ENCODE measurements around the gene SCART1. TPM values are rescaled to one million over a fixed set of nuclear protein-coding genes. Genes with fewer than 3 reads are reported as not detected.

The SCART1 gene
- total RNA-seq, 1 donor from 2014 or later, result 4.8 TPM

DNA sequence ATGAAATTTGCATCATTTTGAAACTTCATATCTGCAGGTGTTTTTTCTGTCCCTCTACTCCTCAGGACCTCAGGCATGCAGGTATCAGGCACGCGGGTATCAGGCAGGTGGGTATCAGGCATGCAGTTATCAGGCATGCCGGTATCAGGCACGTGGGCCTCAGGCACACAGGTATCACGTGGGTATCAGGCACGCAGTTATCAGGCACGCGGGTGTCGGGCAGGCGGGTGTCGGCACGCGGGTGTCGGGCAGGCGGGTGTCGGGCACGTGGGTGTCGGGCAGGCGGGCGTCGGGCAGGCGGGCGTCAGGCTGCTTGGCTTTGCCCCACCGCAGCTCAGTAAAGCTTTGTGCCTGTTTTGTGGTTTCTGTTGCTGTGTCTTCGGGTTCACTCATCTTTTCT is 38.0 kb upstream of the SCART1 start:
- intact Hi-C loops (cut with DNase I), result no loop called here
- no peak for DNase-seq (ENCODE audit: low spot score in 2 of 2)
- Histone ChIP-seq H3K36me3 (peaks cover 32 to 72% of the 10 kb centered on the region in 2 donors), H3K27me3 (no peaks in the 10 kb centered on the region), H3K4me3 (no peak overlapping the region), H3K9me3 (peaks cover 10 to 24% of the 10 kb centered on the region in 2 donors), H3K4me1 (no peaks in the 10 kb centered on the region), H3K27ac (no peak overlapping the region)
- TF ChIP-seq, protein P1, sequence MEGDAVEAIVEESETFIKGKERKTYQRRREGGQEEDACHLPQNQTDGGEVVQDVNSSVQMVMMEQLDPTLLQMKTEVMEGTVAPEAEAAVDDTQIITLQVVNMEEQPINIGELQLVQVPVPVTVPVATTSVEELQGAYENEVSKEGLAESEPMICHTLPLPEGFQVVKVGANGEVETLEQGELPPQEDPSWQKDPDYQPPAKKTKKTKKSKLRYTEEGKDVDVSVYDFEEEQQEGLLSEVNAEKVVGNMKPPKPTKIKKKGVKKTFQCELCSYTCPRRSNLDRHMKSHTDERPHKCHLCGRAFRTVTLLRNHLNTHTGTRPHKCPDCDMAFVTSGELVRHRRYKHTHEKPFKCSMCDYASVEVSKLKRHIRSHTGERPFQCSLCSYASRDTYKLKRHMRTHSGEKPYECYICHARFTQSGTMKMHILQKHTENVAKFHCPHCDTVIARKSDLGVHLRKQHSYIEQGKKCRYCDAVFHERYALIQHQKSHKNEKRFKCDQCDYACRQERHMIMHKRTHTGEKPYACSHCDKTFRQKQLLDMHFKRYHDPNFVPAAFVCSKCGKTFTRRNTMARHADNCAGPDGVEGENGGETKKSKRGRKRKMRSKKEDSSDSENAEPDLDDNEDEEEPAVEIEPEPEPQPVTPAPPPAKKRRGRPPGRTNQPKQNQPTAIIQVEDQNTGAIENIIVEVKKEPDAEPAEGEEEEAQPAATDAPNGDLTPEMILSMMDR (IDR thresholded peaks at IDR 0.05), result no peak

DNA sequence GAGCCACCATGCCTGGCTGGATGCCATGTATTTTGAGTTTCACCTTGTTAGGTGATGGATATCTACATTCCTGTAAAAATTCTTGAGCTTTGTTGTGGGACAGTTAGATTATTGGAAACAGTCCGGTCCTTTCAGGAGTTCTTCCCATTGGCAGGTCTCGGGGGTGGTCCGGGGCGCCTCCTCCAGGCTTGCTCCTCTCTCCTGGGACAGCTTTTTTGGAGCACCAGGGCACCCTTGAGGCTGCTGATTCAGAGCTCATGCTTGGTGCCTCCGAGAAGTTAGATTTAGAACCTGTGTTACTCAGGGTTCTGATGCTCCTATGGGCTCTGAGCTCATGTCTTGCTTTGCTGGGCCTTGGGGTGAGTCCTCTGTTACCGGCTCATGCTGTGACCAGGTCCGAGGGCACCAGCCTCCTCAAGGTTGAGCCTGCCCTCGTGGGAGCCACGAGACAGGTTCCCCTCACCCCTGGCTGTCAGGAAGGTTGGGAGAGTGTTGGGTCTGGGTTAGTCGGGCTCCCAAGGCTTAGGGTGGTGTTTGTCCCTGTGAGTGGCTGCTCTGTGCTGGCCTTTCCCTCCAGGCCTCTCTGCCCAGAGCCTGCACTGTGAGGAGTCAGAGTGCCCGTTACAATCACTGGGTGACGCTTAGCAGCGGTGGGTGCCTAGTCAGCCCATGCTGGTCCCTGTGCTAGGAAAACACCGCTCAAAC is 35.3 kb upstream of the SCART1 start:
- H3K4me1 ChIP-seq, result peaks cover 0 to 2% of the 10 kb centered on the region in 2 donors
- TF ChIP-seq, protein P1 (IDR thresholded peaks at IDR 0.05), result no peak
- intact Hi-C loops (cut with DNase I), result no loop called here
- H3K36me3 ChIP-seq, result peaks cover 23 to 50% of the 10 kb centered on the region in 2 donors
- no peak overlapping the region for H3K4me3 ChIP-seq
- DNase-seq (ENCODE audit: low spot score in 2 of 2), result no peak
- no peaks in the 10 kb centered on the region for H3K27me3 ChIP-seq
- no peaks in the 10 kb centered on the region for H3K9me3 ChIP-seq
- no peak overlapping the region for H3K27ac ChIP-seq

DNA sequence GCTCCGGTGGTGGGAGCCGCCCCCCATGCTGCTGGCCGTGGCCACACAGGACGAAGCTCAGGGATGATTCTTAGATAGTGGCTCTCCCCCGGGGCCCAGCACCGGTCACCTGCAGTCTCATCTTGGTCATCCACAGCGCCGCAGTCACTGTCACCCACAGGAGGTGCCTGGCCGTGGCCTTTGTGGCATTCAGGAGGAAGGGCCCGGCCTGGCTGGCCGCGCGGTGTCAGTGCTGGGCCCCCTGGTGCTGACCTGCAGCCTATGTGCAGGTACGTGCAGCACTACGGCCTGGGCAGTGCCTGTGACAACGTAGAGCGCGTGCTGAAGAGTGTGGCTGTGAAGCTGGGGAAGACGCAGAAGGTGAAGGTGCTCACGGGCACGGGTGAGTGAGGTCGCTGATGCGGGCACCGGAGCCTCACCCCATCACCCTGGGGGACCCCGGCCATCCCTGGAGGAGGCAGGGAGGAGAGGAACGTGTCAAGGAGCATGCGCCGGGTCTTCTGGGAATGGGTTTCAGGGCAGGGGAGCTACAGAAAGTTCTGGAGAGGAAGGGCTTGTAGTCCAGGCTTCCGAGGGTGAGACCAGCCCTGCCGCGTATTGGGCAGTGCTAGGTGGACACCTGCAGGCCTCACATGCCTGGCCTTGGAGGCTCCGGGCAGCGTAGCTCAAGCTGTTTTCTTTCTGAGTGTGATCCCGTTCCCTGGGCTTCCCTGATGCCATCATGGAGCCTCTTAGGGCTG is 34.4 kb upstream of the SCART1 start:
- no peak for DNase-seq (ENCODE audit: low spot score in 2 of 2)
- no peaks in the 10 kb centered on the region for H3K9me3 ChIP-seq
- H3K27ac ChIP-seq, result no peak overlapping the region

DNA sequence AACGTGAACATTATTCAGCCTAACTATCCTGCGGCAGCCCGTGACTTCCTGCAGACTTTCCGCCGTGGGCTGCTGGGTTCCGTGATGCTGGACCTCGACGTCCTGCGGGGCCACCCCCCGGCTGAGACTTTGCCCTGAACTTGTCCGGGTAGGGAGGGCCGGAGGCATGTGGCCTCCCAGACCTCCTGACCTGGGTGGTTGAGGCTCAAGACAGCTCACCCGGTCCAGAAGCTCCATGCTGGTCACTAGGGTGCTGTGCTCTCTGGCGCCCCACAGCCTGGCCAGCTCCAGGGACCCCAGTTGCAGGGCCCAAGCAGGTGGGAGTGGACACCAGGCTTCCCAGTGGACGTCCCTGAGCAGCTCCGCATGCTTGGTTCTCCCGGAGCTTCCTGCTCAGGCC is 33.7 kb upstream of the SCART1 start:
- Histone ChIP-seq H3K36me3 (peaks cover 19 to 42% of the 10 kb centered on the region in 2 donors), H3K4me3 (no peak overlapping the region), H3K27me3 (no peaks in the 10 kb centered on the region), H3K27ac (no peak overlapping the region), H3K9me3 (no peaks in the 10 kb centered on the region), H3K4me1 (peaks cover 0 to 2% of the 10 kb centered on the region in 2 donors)
- intact Hi-C loops (cut with DNase I), result loop anchor here (5.0 kb wide), 1 partner anchor 152 kb away; no protein-coding TSS in a partner anchor
- no peak for DNase-seq (ENCODE audit: low spot score in 2 of 2)
- TF ChIP-seq, protein P1 (IDR thresholded peaks at IDR 0.05), result no peak

More for the DNA sequence above, 34.4 kb upstream of the SCART1 start:
- TF ChIP-seq, protein P1 (IDR thresholded peaks at IDR 0.05), result no peak
- intact Hi-C loops (cut with DNase I), result no loop called here
- H3K4me1 ChIP-seq, result peaks cover 0 to 2% of the 10 kb centered on the region in 2 donors
- H3K4me3 ChIP-seq, result no peak overlapping the region
- peaks cover 22 to 45% of the 10 kb centered on the region in 2 donors for H3K36me3 ChIP-seq
- no peaks in the 10 kb centered on the region for H3K27me3 ChIP-seq

DNA sequence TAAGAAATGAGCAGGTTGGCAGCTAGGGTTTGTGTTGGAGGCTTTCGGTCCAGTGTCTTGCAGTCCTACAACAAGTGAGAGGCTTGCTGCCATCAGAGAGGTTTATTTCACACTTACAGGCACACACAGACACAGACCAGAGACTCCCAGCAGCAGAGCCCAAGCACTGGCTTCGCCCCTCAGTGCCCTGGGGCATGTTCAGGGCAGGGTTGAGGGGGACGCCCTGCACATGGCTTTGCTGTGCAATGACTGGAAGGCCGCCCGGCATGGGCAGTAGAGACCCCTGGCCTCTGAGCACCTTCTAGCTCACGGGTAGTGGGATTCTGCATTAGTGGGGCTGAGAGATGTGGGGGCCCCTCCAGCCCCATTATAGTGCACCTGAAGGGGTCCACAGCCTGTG is 33.2 kb upstream of the SCART1 start:
- no peak overlapping the region for H3K4me3 ChIP-seq
- no peak overlapping the region for H3K27ac ChIP-seq
- TF ChIP-seq, protein P1 (IDR thresholded peaks at IDR 0.05), result no peak
- intact Hi-C loops (cut with DNase I), result loop anchor here (5.0 kb wide), 1 partner anchor 152 kb away; no protein-coding TSS in a partner anchor
- no peaks in the 10 kb centered on the region for H3K9me3 ChIP-seq
- H3K27me3 ChIP-seq, result no peaks in the 10 kb centered on the region
- DNase-seq (ENCODE audit: low spot score in 2 of 2), result no peak
- H3K36me3 ChIP-seq, result peaks cover 15 to 37% of the 10 kb centered on the region in 2 donors
- H3K4me1 ChIP-seq, result peaks cover 0 to 2% of the 10 kb centered on the region in 2 donors
